ENCODE measurements around the gene TMEM151B. TPM values are rescaled to one million over a fixed set of nuclear protein-coding genes. Genes with fewer than 3 reads are reported as not detected.
A peak's percentile ranks its signal among the peaks of the same experiment; 100 is the strongest.

TMEM151B gene
- total and polyA plus RNA-seq, 5 experiments from 2014 or later: not detected

DNA sequence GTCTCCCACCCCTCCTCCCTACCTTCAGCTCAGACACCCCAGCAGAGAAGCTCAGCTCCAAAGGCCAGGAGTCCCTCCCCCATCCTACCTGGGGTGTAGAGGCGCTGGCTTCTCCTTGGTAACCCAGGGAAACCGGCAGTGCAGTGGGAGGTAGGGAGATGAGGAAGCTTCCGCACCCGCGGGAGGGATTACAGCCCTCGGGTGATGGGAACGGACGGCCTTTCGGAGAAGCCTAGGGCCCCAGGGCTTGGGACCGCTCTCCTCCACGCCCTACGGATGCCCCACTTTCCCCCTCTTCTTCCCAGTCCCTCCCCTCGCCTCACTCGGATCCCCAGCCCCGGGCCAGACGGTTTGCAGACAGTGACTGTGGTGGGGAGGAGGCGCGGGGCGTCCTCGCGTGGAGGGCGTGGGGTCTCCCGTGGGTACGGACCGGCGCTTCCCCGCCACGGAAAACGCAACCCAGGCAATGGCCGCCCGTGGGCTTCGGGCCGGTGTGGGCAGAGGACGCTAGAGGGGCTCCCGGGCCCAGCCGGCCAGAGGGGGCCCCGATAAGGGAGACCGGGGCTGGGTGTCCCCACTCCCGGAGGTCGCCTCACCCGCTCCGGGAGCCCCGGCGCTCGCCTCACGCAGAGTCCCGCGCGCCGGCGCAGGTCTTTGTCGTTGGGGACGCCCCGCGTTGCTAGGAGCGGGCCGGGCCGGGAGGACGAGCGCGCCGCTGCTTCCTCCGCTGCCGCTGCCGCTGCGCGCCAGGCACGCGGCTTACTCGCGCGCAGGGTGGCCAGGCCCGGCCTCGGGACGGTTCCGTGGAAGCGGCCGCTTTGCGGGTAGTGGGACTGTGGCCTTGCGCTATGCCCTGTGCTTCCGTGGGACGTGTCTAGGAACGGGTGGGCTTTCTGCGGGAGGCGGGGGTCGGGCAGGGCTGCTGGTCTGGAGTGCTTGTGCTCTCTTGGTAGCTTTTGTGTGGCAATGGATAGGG is 27.1 kb downstream of the TMEM151B start:
- Mint-ChIP-seq H3K27ac (no peak overlapping the region), H3K4me3 (peak overlapping the region; percentile 49 to 79 (median 63)), H3K27me3 (peaks cover 18 to 46% (median 34%) of the 10 kb centered on the region in 5 donors), H3K36me3 (peaks cover 0 to 28% (median 6%) of the 10 kb centered on the region in 3 donors), H3K9me3 (no peaks in the 10 kb centered on the region), H3K4me1 (peaks cover 5 to 26% (median 13%) of the 10 kb centered on the region in 4 donors)
- POLR2A ChIA-PET: interaction anchor here (1.1 to 1.2 kb wide), 2 partner anchors 10 to 60 kb away, joined by 3 to 4 read pairs; no protein-coding TSS in a partner anchor
- DNase-seq: peak; percentile 15 to 78 (median 53)
- peak; percentile 87 for ATAC-seq

DNA sequence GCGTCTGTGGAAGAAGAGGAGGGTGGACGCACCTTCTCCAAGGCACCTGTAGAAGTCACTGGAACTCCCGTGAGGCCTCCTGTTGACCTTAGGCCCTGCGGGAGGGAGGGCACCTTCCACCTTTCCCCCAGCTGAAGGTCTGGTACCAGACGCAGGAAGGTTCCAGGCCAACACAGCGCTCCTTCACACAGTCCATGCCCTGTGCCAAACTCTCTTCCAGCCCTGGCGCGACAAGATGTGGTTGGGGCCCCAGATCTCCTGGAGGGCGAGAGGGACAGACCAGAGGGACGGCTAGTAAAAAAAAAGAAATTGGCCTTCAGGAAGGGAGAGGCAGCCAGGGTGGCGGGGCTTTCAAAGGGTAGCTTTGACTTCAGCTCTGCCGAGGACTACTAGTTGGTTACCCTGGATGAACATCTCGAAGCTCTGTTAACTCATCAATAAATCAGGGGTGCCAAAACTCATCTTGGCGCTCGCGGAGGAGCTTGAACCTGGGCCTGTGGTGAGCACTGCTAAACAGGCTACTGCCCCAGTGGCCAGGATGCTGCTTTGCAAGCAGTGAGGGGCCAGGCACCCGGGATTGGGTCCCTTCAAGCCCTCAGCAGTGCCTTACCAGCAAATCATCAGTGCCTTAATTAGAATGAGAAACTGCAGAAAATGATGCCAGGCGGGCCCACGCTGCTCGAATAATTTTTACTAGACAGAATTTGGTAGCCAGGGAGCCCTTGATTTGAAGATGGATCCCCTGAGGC is 28.0 kb downstream of the TMEM151B start:
- POLR2A ChIA-PET: interaction anchor here (0.8 to 1.2 kb wide), 3 partner anchors 20 to 61 kb away, joined by 3 to 4 read pairs (median 3); partner anchors contain the start of gene HSP90AB1
- Mint-ChIP-seq H3K27me3 (peaks cover 15 to 39% (median 31%) of the 10 kb centered on the region in 5 donors), H3K36me3 (peaks cover 0 to 31% (median 6%) of the 10 kb centered on the region in 3 donors), H3K9me3 (no peaks in the 10 kb centered on the region), H3K27ac (no peak overlapping the region), H3K4me3 (peak overlapping the region; percentile 36 to 71 (median 60)), H3K4me1 (peaks cover 5 to 26% (median 13%) of the 10 kb centered on the region in 4 donors)
- DNase-seq (no peak), ATAC-seq (no peak)

DNA sequence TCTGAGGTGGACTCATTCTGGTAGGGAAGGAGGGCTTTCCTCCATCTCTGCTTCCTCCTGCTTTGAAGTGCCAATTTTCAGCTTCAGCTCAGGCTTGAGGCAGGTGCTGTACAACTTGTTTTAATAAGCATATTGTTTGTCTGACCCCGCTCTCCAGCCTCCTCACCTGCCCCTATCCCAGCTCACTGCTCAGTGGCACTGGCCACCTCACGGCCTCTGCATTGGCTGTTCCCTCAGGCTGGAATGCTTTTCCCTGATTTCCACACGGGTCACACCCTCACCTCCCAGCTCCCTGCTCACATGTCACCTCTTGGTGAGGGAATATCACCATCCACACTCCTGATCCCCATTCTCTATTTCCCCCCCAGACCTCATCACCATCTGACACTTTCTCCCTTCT is 28.6 kb downstream of the TMEM151B start:
- Mint-ChIP-seq H3K4me1 (peaks cover 5 to 26% (median 13%) of the 10 kb centered on the region in 4 donors), H3K9me3 (no peaks in the 10 kb centered on the region), H3K4me3 (peak overlapping the region in 4 of 10 donors; percentile 24 to 53 (median 40)), H3K27ac (no peak overlapping the region), H3K27me3 (peaks cover 11 to 32% (median 26%) of the 10 kb centered on the region in 5 donors), H3K36me3 (peaks cover 0 to 36% (median 10%) of the 10 kb centered on the region in 3 donors)
- POLR2A ChIA-PET: interaction anchor here (0.6 to 1.2 kb wide), 4 partner anchors 21 to 1556 kb away, joined by 3 to 4 read pairs (median 4); partner anchors contain the start of gene HSP90AB1
- ATAC-seq (no peak), DNase-seq (no peak)

GRCh38 chr6:44300292-44300823 is 30.1 kb downstream of the TMEM151B start:
- DNase-seq: no peak
- Mint-ChIP-seq H3K4me3 (peak overlapping the region in 1 of 10 donors; percentile 74), H3K36me3 (peaks cover 0 to 39% (median 12%) of the 10 kb centered on the region in 3 donors), H3K27ac (peak overlapping the region in 2 of 10 donors; percentile 43 to 87), H3K27me3 (peaks cover 8 to 17% (median 14%) of the 10 kb centered on the region in 5 donors), H3K4me1 (peaks cover 5 to 26% (median 13%) of the 10 kb centered on the region in 4 donors), H3K9me3 (no peaks in the 10 kb centered on the region)
- POLR2A ChIA-PET: interaction anchor here (1.5 kb wide), 1 partner anchor 9 kb away, joined by 4 read pairs; no protein-coding TSS in a partner anchor
- no peak for ATAC-seq

- peaks cover 0 to 47% (median 12%) of the 10 kb centered on the region in 3 donors for H3K36me3 Mint-ChIP-seq
- H3K4me3 Mint-ChIP-seq: no peak overlapping the region
- H3K4me1 Mint-ChIP-seq: peaks cover 5 to 26% (median 13%) of the 10 kb centered on the region in 4 donors
- peaks cover 3 to 10% (median 9%) of the 10 kb centered on the region in 5 donors for H3K27me3 Mint-ChIP-seq
- POLR2A ChIA-PET: interaction anchor here (1.5 kb wide), 1 partner anchor 8 kb away, joined by 4 read pairs; no protein-coding TSS in a partner anchor
- ATAC-seq (no peak), DNase-seq (no peak)
- no peak overlapping the region for H3K27ac Mint-ChIP-seq
- no peaks in the 10 kb centered on the region for H3K9me3 Mint-ChIP-seq
Observed at GRCh38 chr6:44301106-44301505, 30.9 kb downstream of the TMEM151B start.

- POLR2A ChIA-PET: no interaction called here
- H3K27me3 Mint-ChIP-seq: peaks cover 0 to 1% (median 0%) of the 10 kb centered on the region in 5 donors
- DNase-seq: no peak
- peaks cover 3 to 17% (median 6%) of the 10 kb centered on the region in 4 donors for H3K4me1 Mint-ChIP-seq
- no peak for ATAC-seq
- no peak overlapping the region for H3K4me3 Mint-ChIP-seq
- H3K9me3 Mint-ChIP-seq: no peaks in the 10 kb centered on the region
- H3K27ac Mint-ChIP-seq: peak overlapping the region in 1 of 10 donors; percentile 24
- peaks cover 0 to 50% (median 12%) of the 10 kb centered on the region in 3 donors for H3K36me3 Mint-ChIP-seq
Observed at GRCh38 chr6:44301782-44302564, 31.7 kb downstream of the TMEM151B start.

DNA sequence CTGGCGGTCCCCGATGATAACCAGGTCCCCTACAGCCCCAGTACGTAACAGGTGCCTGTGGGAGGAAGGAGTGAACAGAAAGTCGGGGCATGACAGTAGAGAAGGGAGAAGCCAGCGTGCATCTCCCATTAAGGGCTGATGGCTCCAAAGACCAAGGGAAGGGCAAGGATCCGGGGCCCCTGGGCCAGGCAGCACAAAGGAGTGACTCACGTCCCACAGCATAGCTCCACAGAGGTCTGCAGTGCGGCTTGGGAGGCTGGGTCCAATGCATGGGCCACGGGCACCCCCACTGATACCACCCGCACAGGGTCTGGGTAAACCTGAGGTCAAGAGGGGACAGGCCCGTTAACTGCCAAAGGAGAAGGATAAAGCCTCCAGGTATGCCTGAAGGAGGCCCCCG is 32.6 kb downstream of the TMEM151B start:
- Mint-ChIP-seq H3K27ac (no peak overlapping the region), H3K4me3 (no peak overlapping the region), H3K36me3 (peaks cover 0 to 54% (median 12%) of the 10 kb centered on the region in 3 donors), H3K27me3 (no peaks in the 10 kb centered on the region), H3K4me1 (peaks cover under 1 to 10% (median 4%) of the 10 kb centered on the region in 4 donors), H3K9me3 (no peaks in the 10 kb centered on the region)
- DNase-seq: no peak
- ATAC-seq: no peak
- POLR2A ChIA-PET: interaction anchor here (0.8 kb wide), 1 partner anchor 11 kb away, joined by 3 read pairs; no protein-coding TSS in a partner anchor

GRCh38 chr6:44303842-44304241 is 33.6 kb downstream of the TMEM151B start:
- ATAC-seq (no peak), DNase-seq (no peak)
- Mint-ChIP-seq H3K4me3 (no peak overlapping the region), H3K4me1 (peaks cover 0 to 5% (median 2%) of the 10 kb centered on the region in 4 donors), H3K36me3 (peaks cover 0 to 63% (median 12%) of the 10 kb centered on the region in 3 donors), H3K27ac (peak overlapping the region in 1 of 10 donors; percentile 48), H3K27me3 (no peaks in the 10 kb centered on the region), H3K9me3 (no peaks in the 10 kb centered on the region)
- POLR2A ChIA-PET: no interaction called here

- Mint-ChIP-seq H3K4me3 (no peak overlapping the region), H3K27ac (peak overlapping the region in 2 of 10 donors; percentile 18 to 48), H3K27me3 (no peaks in the 10 kb centered on the region), H3K36me3 (peaks cover 0 to 68% (median 14%) of the 10 kb centered on the region in 3 donors), H3K4me1 (peaks cover 0 to under 1% (median under 1%) of the 10 kb centered on the region in 4 donors), H3K9me3 (no peaks in the 10 kb centered on the region)
- POLR2A ChIA-PET: interaction anchor here (0.8 to 1.5 kb wide), 4 partner anchors 15 to 59 kb away, joined by 3 to 7 read pairs (median 3); no protein-coding TSS in a partner anchor
- ATAC-seq (peak; percentile 74 to 81), DNase-seq (peak in 9 of 10 donors; percentile 19 to 52 (median 42))
Observed at GRCh38 chr6:44304282-44305199, 34.3 kb downstream of the TMEM151B start.

DNA sequence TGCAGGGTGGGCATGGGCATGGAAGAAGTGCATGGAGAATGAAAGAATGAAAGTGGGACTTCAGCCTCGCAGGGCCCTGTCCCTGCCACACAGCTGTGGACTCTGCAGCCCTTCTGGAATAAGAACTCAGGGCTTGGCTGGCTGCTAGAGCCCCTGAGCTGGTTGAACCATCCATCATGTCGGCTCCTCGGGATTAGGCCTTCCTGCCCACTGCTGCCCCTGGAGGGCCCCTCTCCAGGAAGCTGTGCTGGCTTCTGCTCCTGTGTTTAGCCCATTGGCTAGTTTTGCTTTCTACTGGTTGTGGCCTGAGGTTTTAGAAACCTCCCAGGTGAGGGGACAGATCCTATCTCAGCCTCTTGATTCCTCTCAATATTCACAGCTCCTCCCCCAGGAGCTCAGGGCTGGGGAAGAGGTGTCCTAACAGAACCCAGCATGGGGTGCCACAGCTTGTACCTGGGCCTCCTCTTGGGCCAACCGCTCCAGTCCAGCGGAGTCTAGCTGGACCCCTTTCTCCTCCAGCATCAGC is 35.0 kb downstream of the TMEM151B start:
- H3K4me1 Mint-ChIP-seq: peaks cover 2 to 7% (median 5%) of the 10 kb centered on the region in 4 donors
- H3K9me3 Mint-ChIP-seq: no peaks in the 10 kb centered on the region
- ATAC-seq: no peak
- no peak overlapping the region for H3K27ac Mint-ChIP-seq
- DNase-seq: no peak
- no peaks in the 10 kb centered on the region for H3K27me3 Mint-ChIP-seq
- no peak overlapping the region for H3K4me3 Mint-ChIP-seq
- H3K36me3 Mint-ChIP-seq: peaks cover 0 to 69% (median 14%) of the 10 kb centered on the region in 3 donors
- POLR2A ChIA-PET: interaction anchor here (0.6 to 1.5 kb wide), 5 partner anchors 16 to 1932 kb away, joined by 3 to 7 read pairs (median 3); no protein-coding TSS in a partner anchor

Data from naive thymus-derived CD8-positive, alpha-beta T cell (primary cell).